K562 (cell line): ENCODE results near the gene CTCFL. TPM values are rescaled to one million over a fixed set of nuclear protein-coding genes. Genes with fewer than 3 reads are reported as not detected.

ENCODE experiments used
- CBX1 ChIP-seq: sonication (generic); IDR thresholded peaks from 2 replicates; pipeline ENCODE4 v1.6.1; 2016; ENCODE audit warnings: antibody characterized with exemption, low read depth, mild to moderate bottlenecking
- FOXJ2 ChIP-seq: fragments of 200-800 bp; sonication (Bioruptor generic); IDR thresholded peaks from 2 replicates; pipeline ENCODE4 v1.6.1; 2016; ENCODE audit warnings: missing genetic modification characterization, missing compliant biosample characterization
- SIX5 ChIP-seq, 2 experiments: IDR thresholded peaks; 2 replicates each; pipeline ENCODE4 v1.6.1; 2011; ENCODE audit warnings: low read length in 2 of 2, borderline replicate concordance in 1 of 2, low read depth in 1 of 2, mild to moderate bottlenecking in 1 of 2, moderate library complexity in 1 of 2; ENCODE audit not compliant: insufficient read depth in 1 of 2
- XRCC4 ChIP-seq: IDR thresholded peaks from one replicate; pipeline ENCODE4 v1.6.1; 2011; ENCODE audit not compliant: insufficient read depth, insufficient read length; ENCODE audit errors: extremely low read depth
- polyA plus RNA-seq, 8 experiments: library from polyadenylated mRNA; depleted of rRNA in 4 of 8; stranded (reverse) in 5 of 8; unstranded in 3 of 8; fragments of >200 nt; fragmentation: Nextera tagmentation in 2 of 8; fragmentation: Illumina TruSeq in 1 of 8; extraction: Ambion mirVana in 2 of 8; extraction: Trizol in 1 of 8; gene quantifications; 2 replicates each; pipeline versions ENCODE4 v1.2.1 to v1.2.3, GENCODE V29; 2011 to 2014; ENCODE audit warnings: inconsistent platforms in 1 of 8, missing spikeins in 1 of 8
- total RNA-seq, 7 experiments: library from RNA; depleted of rRNA in 6 of 7; stranded (reverse); fragments of >200 nt in 6 of 7; fragmentation: Illumina TruSeq in 2 of 7; extraction: Trizol in 2 of 7; gene quantifications; 2 replicates each; pipeline versions ENCODE4 v1.2.1 to v1.2.3, GENCODE V29; 2011 to 2021; ENCODE audit warnings: low replicate concordance in 1 of 7
- TF ChIP-seq, protein P1 (sequence below), 2 experiments: fragments of 450-650 bp; IDR thresholded peaks; 2 replicates each; pipeline ENCODE4 v1.6.1; 2018; ENCODE audit warnings: mild to moderate bottlenecking in 2 of 2, low read depth in 1 of 2; ENCODE audit not compliant: partially characterized antibody in 2 of 2

CTCFL gene
- total and polyA plus RNA-seq, 9 of the 15 experiments (the other 6 are each of a cell fraction or from before 2014, with no cell fraction given): 42.4 to 188 (median 111) TPM

DNA sequence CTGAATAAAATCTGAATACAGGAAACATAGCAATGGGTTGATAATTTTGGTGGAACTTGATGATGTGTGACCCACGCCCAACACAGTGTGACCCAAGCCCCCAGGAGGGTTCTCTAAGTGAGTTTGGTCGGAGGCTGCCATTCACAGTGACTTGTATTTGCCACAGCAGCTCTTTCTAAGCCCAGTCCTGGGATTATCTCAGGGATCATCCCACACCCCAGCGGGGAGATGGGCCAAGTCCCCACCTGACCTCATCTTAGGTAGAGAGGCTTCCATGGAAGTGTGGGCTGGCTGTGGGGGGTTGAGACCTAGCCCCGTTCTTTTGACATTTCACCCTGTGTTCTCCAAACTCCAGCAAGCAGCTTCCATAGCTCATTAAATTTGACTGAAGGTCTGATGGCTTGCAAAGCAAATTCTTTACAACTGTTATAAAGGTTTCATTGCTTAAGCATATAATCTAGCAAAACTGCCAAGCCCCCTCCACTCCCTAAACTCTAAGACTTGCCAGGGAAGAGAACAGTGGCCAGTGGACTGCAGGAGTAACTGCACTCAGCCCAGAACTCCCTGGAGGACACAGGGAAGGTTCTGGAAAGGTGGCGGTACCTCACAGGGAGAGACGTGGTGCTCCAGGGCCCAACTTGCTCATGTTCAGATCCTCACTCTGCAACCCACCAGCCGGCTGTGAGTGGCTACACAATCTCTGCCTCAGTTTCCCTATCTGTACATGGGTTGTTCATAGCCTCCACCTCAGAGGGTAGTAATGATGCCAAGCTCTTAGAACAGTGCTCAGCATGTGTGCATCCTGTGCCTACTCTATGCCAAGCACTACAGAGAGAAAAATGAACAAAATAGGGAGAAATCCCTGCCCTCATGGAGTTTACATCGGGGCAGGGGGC lies 35.0 kb upstream of the CTCFL start (continued):
- TF ChIP-seq, protein P1, sequence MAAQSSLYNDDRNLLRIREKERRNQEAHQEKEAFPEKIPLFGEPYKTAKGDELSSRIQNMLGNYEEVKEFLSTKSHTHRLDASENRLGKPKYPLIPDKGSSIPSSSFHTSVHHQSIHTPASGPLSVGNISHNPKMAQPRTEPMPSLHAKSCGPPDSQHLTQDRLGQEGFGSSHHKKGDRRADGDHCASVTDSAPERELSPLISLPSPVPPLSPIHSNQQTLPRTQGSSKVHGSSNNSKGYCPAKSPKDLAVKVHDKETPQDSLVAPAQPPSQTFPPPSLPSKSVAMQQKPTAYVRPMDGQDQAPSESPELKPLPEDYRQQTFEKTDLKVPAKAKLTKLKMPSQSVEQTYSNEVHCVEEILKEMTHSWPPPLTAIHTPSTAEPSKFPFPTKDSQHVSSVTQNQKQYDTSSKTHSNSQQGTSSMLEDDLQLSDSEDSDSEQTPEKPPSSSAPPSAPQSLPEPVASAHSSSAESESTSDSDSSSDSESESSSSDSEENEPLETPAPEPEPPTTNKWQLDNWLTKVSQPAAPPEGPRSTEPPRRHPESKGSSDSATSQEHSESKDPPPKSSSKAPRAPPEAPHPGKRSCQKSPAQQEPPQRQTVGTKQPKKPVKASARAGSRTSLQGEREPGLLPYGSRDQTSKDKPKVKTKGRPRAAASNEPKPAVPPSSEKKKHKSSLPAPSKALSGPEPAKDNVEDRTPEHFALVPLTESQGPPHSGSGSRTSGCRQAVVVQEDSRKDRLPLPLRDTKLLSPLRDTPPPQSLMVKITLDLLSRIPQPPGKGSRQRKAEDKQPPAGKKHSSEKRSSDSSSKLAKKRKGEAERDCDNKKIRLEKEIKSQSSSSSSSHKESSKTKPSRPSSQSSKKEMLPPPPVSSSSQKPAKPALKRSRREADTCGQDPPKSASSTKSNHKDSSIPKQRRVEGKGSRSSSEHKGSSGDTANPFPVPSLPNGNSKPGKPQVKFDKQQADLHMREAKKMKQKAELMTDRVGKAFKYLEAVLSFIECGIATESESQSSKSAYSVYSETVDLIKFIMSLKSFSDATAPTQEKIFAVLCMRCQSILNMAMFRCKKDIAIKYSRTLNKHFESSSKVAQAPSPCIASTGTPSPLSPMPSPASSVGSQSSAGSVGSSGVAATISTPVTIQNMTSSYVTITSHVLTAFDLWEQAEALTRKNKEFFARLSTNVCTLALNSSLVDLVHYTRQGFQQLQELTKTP (IDR thresholded peaks at IDR 0.05; ENCODE audit: low read depth in 1 of 2, partially characterized antibody in 2 of 2): no peak
- TF ChIP-seq FOXJ2 (tag) (no peak), CBX1 (0 out of 2 replicates have a peak, but pooled peaks have one; percentile 19), XRCC4 (no peak), SIX5 (IDR thresholded peaks at IDR 0.05; ENCODE audit: borderline replicate concordance in 1 of 2, insufficient read depth in 1 of 2, low read depth in 1 of 2, low read length in 2 of 2) (no peak)
